Epithelial cell of proximal tubule (primary cell): Measurements from ENCODE around the gene ZDHHC19. TPM values are rescaled to one million over a fixed set of nuclear protein-coding genes. Genes with fewer than 3 reads are reported as not detected.
"Not testable (repeated sequence)": the region's sequence is repeated elsewhere in the genome, so short reads cannot be mapped to it uniquely, and the experiment has no call there.

Source experiments
- DNase-seq: peaks from one replicate; pipeline ENCODE4 v3.0.0-alpha.2; 2011; ENCODE audit warnings: low read depth
- H3K4me3 ChIP-seq: 2 replicates; pipeline ENCODE4 v1.5.1; 2011; ENCODE audit warnings: low read depth, mild to moderate bottlenecking, low read length
- CTCF ChIP-seq: conservative IDR thresholded peaks from 2 replicates; pipeline ENCODE4 v1.5.1; 2012; ENCODE audit warnings: low read depth, mild to moderate bottlenecking, low read length
- total RNA-seq: library from RNA; depleted of rRNA; stranded (reverse); fragments of >200 nt; gene quantifications from 2 replicates; pipeline ENCODE4 v1.2.3, GENCODE V29; 2015

ZDHHC19 gene
- total RNA-seq, 1 donor from 2014 or later: not detected

- no peak overlapping the region for H3K4me3 ChIP-seq
- no peak for TF ChIP-seq CTCF
- no peak for DNase-seq
Observed at GRCh38 chr3:196208942-196209695, 2.1 kb downstream of the ZDHHC19 start.

GRCh38 chr3:196207833-196208607 is 3.2 kb downstream of the ZDHHC19 start:
- DNase-seq: no peak
- peak overlapping the region; percentile 35 for H3K4me3 ChIP-seq
- no peak for TF ChIP-seq CTCF

GRCh38 chr3:196207159-196207832 is 3.9 kb downstream of the ZDHHC19 start:
- TF ChIP-seq CTCF: no peak
- peak overlapping the region; percentile 47 for H3K4me3 ChIP-seq
- no peak for DNase-seq

- H3K4me3 ChIP-seq, DNase-seq: not testable (repeated sequence)
Observed at GRCh38 chr3:196205442-196206205, 5.6 kb downstream of the ZDHHC19 start.

GRCh38 chr3:196203846-196204245 is 7.4 kb downstream of the ZDHHC19 start:
- no peak overlapping the region for H3K4me3 ChIP-seq
- no peak for DNase-seq
- TF ChIP-seq CTCF: no peak

GRCh38 chr3:196202516-196202970 is 8.7 kb downstream of the ZDHHC19 start:
- no peak overlapping the region for H3K4me3 ChIP-seq
- no peak for DNase-seq

More at GRCh38 chr3:196202516-196202970, 8.7 kb downstream of the ZDHHC19 start:
- TF ChIP-seq CTCF: no peak
